ENCODE results near the gene DPP6.

DPP6 gene

GRCh38 chr7:154836021-154836448 is 783.8 kb downstream of the DPP6 start:
- no peak overlapping the region for H2AFZ ChIP-seq (ENCODE audit: low read length)
- H3K4me2 ChIP-seq (ENCODE audit: low read depth, low read length, poor library complexity, severe bottlenecking) = no peak overlapping the region
- H3K9ac ChIP-seq (ENCODE audit: low read depth, low read length, poor library complexity, severe bottlenecking) = no peak overlapping the region

GRCh38 chr7:154837087-154837486 is 784.9 kb downstream of the DPP6 start:
- Histone ChIP-seq H3K9me3 (ENCODE audit: insufficient read depth, low read depth, low read length) (no peaks in the 10 kb centered on the region), H3K9ac (ENCODE audit: low read depth, low read length, poor library complexity, severe bottlenecking) (no peak overlapping the region), H2AFZ (ENCODE audit: low read length) (no peak overlapping the region), H4K20me1 (ENCODE audit: insufficient read depth, low read length, poor library complexity, severe bottlenecking) (no peaks in the 10 kb centered on the region), H3K27me3 (ENCODE audit: insufficient read depth, low read length, poor library complexity, severe bottlenecking) (no peaks in the 10 kb centered on the region), H3K4me3 (ENCODE audit: low read length, poor library complexity, severe bottlenecking) (no peak overlapping the region), H3K79me2 (ENCODE audit: insufficient read depth, low read length) (no peaks in the 10 kb centered on the region), H3F3A (ENCODE audit: low read depth) (no peaks in the 10 kb centered on the region), H3K36me3 (ENCODE audit: insufficient read depth, low read length) (no peaks in the 10 kb centered on the region), H3K4me2 (ENCODE audit: low read depth, low read length, poor library complexity, severe bottlenecking) (no peak overlapping the region), H3K9me2 (replicated peaks; ENCODE audit: low read depth, low read length) (no peaks in the 10 kb centered on the region), H3K4me1 (ENCODE audit: insufficient read depth, low read length, poor library complexity, severe bottlenecking) (no peaks in the 10 kb centered on the region)
- no peak for TF ChIP-seq CTCF (conservative IDR thresholded peaks at IDR 0.05; ENCODE audit: low read length)

More at GRCh38 chr7:154836021-154836448, 783.8 kb downstream of the DPP6 start:
- H3K4me1 ChIP-seq (ENCODE audit: insufficient read depth, low read length, poor library complexity, severe bottlenecking) = no peaks in the 10 kb centered on the region
- H3K9me3 ChIP-seq (ENCODE audit: insufficient read depth, low read depth, low read length) = no peaks in the 10 kb centered on the region
- no peaks in the 10 kb centered on the region for H3K9me2 ChIP-seq (replicated peaks; ENCODE audit: low read depth, low read length)
- no peaks in the 10 kb centered on the region for H3K36me3 ChIP-seq (ENCODE audit: insufficient read depth, low read length)
- TF ChIP-seq CTCF (conservative IDR thresholded peaks at IDR 0.05; ENCODE audit: low read length) = no peak
- TF ChIP-seq EZH2phosphoT487 (IDR thresholded peaks at IDR 0.05; ENCODE audit: borderline replicate concordance) = no peak
- no peak overlapping the region for H3K4me3 ChIP-seq (ENCODE audit: low read length, poor library complexity, severe bottlenecking)
- H3F3A ChIP-seq (ENCODE audit: low read depth) = no peaks in the 10 kb centered on the region
- H3K79me2 ChIP-seq (ENCODE audit: insufficient read depth, low read length) = no peaks in the 10 kb centered on the region
- H3K27me3 ChIP-seq (ENCODE audit: insufficient read depth, low read length, poor library complexity, severe bottlenecking) = no peaks in the 10 kb centered on the region
- no peaks in the 10 kb centered on the region for H4K20me1 ChIP-seq (ENCODE audit: insufficient read depth, low read length, poor library complexity, severe bottlenecking)

- no peaks in the 10 kb centered on the region for H3K9me3 ChIP-seq (ENCODE audit: insufficient read depth, low read depth, low read length)
- no peak overlapping the region for H3K4me2 ChIP-seq (ENCODE audit: low read depth, low read length, poor library complexity, severe bottlenecking)
- peaks cover 4% of the 10 kb centered on the region for H3K4me1 ChIP-seq (ENCODE audit: insufficient read depth, low read length, poor library complexity, severe bottlenecking)
- H3K9me2 ChIP-seq (replicated peaks; ENCODE audit: low read depth, low read length) = no peaks in the 10 kb centered on the region
- H3K79me2 ChIP-seq (ENCODE audit: insufficient read depth, low read length) = no peaks in the 10 kb centered on the region
- H3K4me3 ChIP-seq (ENCODE audit: low read length, poor library complexity, severe bottlenecking) = no peak overlapping the region
- H3K27me3 ChIP-seq (ENCODE audit: insufficient read depth, low read length, poor library complexity, severe bottlenecking) = no peaks in the 10 kb centered on the region
- no peak overlapping the region for H2AFZ ChIP-seq (ENCODE audit: low read length)
- H3F3A ChIP-seq (ENCODE audit: low read depth) = no peaks in the 10 kb centered on the region
- no peaks in the 10 kb centered on the region for H4K20me1 ChIP-seq (ENCODE audit: insufficient read depth, low read length, poor library complexity, severe bottlenecking)
- H3K9ac ChIP-seq (ENCODE audit: low read depth, low read length, poor library complexity, severe bottlenecking) = no peak overlapping the region
- H3K36me3 ChIP-seq (ENCODE audit: insufficient read depth, low read length) = no peaks in the 10 kb centered on the region
- TF ChIP-seq EZH2phosphoT487 (IDR thresholded peaks at IDR 0.05; ENCODE audit: borderline replicate concordance) (no peak), CTCF (conservative IDR thresholded peaks at IDR 0.05; ENCODE audit: low read length) (no peak)
Observed at GRCh38 chr7:154837622-154838021, 785.4 kb downstream of the DPP6 start.

All from Loucy (cell line).